Muscle of arm (tissue), 12 donors: ENCODE measurements around the gene KIFC3. TPM values are rescaled to one million over a fixed set of nuclear protein-coding genes. Genes with fewer than 3 reads are reported as not detected.
"Not testable (repeated sequence)": the region's sequence is repeated elsewhere in the genome, so short reads cannot be mapped to it uniquely, and the experiment has no call there.

Experiments
- DNase-seq: peaks from one replicate; pipeline ENCODE4 v3.0.0-alpha.2; 2013
- polyA plus RNA-seq, 12 donors: library from polyadenylated mRNA; unstranded; fragments of 120-200 nt; gene quantifications; one replicate each; pipeline ENCODE4 v1.2.1, GENCODE V29; 2013; ENCODE audit not compliant: insufficient read length in 12 of 12

The KIFC3 gene
- polyA plus RNA-seq, 12 donors, result 10.8 to 70.4 (median 17.6) TPM; not detected in 1

- no peak for DNase-seq
Observed at GRCh38 chr16:57804111-57804837, 2.0 kb upstream of the KIFC3 start.

GRCh38 chr16:57803134-57803990 lies 1.1 kb upstream of the KIFC3 start:
- no peak for DNase-seq

GRCh38 chr16:57801809-57802340 lies 416 bp downstream of the KIFC3 start:
- no peak for DNase-seq

- DNase-seq, result no peak
Observed at GRCh38 chr16:57801098-57801808, 1.0 kb downstream of the KIFC3 start.

GRCh38 chr16:57800200-57801097 lies 1.8 kb downstream of the KIFC3 start:
- no peak for DNase-seq

- no peak for DNase-seq
Observed at GRCh38 chr16:57799600-57800199, 2.6 kb downstream of the KIFC3 start.

- DNase-seq, result no peak
Observed at GRCh38 chr16:57798953-57799599, 3.2 kb downstream of the KIFC3 start.

- no peak for DNase-seq
Observed at GRCh38 chr16:57798267-57798810, 4.0 kb downstream of the KIFC3 start.

GRCh38 chr16:57797526-57798266 lies 4.6 kb downstream of the KIFC3 start:
- DNase-seq, result no peak

GRCh38 chr16:57797216-57797525 lies 5.1 kb downstream of the KIFC3 start:
- no peak for DNase-seq

- not testable (repeated sequence) for DNase-seq
Observed at GRCh38 chr16:57796014-57796413, 6.3 kb downstream of the KIFC3 start.

- DNase-seq, result no peak
Observed at GRCh38 chr16:57795431-57795878, 6.8 kb downstream of the KIFC3 start.

- no peak for DNase-seq
Observed at GRCh38 chr16:57794849-57795430, 7.4 kb downstream of the KIFC3 start.

- no peak for DNase-seq
Observed at GRCh38 chr16:57791893-57792461, 10.3 kb downstream of the KIFC3 start.

- DNase-seq, result no peak
Observed at GRCh38 chr16:57791195-57791892, 10.9 kb downstream of the KIFC3 start.

GRCh38 chr16:57788951-57789350 lies 13.3 kb downstream of the KIFC3 start:
- DNase-seq, result no peak

- DNase-seq, result no peak
Observed at GRCh38 chr16:57788252-57788841, 13.9 kb downstream of the KIFC3 start.
